Hepatocyte (in vitro differentiated cells): ENCODE data around the gene DENND1C.

ENCODE experiments used
- EZH2 ChIP-seq: fragments of 200-600 bp; sonication (generic); IDR thresholded peaks from 2 replicates; pipeline ENCODE4 v1.6.1; 2016; ENCODE audit warnings: antibody characterized with exemption, mild to moderate bottlenecking, borderline replicate concordance
- TF ChIP-seq, protein P1 (sequence below): fragments of 200-600 bp; sonication (generic); IDR thresholded peaks from 2 replicates; pipeline ENCODE4 v1.5.1; 2016; ENCODE audit warnings: antibody characterized with exemption, mild to moderate bottlenecking; ENCODE audit not compliant: poor library complexity

GRCh38 chr19:6451583-6452222 lies 29.9 kb downstream of the DENND1C start:
- TF ChIP-seq EZH2 = no peak
- TF ChIP-seq, protein P1, sequence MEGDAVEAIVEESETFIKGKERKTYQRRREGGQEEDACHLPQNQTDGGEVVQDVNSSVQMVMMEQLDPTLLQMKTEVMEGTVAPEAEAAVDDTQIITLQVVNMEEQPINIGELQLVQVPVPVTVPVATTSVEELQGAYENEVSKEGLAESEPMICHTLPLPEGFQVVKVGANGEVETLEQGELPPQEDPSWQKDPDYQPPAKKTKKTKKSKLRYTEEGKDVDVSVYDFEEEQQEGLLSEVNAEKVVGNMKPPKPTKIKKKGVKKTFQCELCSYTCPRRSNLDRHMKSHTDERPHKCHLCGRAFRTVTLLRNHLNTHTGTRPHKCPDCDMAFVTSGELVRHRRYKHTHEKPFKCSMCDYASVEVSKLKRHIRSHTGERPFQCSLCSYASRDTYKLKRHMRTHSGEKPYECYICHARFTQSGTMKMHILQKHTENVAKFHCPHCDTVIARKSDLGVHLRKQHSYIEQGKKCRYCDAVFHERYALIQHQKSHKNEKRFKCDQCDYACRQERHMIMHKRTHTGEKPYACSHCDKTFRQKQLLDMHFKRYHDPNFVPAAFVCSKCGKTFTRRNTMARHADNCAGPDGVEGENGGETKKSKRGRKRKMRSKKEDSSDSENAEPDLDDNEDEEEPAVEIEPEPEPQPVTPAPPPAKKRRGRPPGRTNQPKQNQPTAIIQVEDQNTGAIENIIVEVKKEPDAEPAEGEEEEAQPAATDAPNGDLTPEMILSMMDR = no peak
